ENCODE results near the gene RNF214. TPM values are rescaled to one million over a fixed set of nuclear protein-coding genes. Genes with fewer than 3 reads are reported as not detected.

The RNF214 gene
- polyA plus RNA-seq, 1 donor from 2014 or later = 12.5 TPM

Other genes starting within 250 kb of the RNF214 start
- gene SIK3, start 134.2 kb upstream of the RNF214 start, polyA plus RNA-seq = 25.1 TPM
- gene PAFAH1B2, start 88.4 kb upstream of the RNF214 start, polyA plus RNA-seq = 20.6 TPM
- gene SIDT2, start 53.9 kb upstream of the RNF214 start, polyA plus RNA-seq = 61.0 TPM
- gene TAGLN, start 33.3 kb upstream of the RNF214 start, polyA plus RNA-seq = 1.6 TPM
- gene PCSK7, start 598 bp upstream of the RNF214 start, polyA plus RNA-seq = 68.1 TPM
- gene BACE1-AS, start 58.7 kb downstream of the RNF214 start, polyA plus RNA-seq = 0.59 TPM
- not detected for gene BACE1, start 83.6 kb downstream of the RNF214 start, polyA plus RNA-seq
- gene CEP164, start 95.2 kb downstream of the RNF214 start, polyA plus RNA-seq = 17.7 TPM

Measured in IgD-negative memory B cell (primary cell).